SK-N-SH (cell line): Measurements from ENCODE around the gene AFMID. TPM values are rescaled to one million over a fixed set of nuclear protein-coding genes. Genes with fewer than 3 reads are reported as not detected.

Source experiments
- CTCF ChIA-PET: fragments of 300-600, 350-600 bp; formaldehyde crosslinking; extraction: SDS; loops from one replicate; lab custom pipeline; 2021; lab: Yijun Ruan, JAX
- POLR2A ChIA-PET: fragments of 350-600 bp; sonication (Branson Sonifier 250); formaldehyde crosslinking; extraction: SDS; loops from one replicate; lab custom pipeline; 2020; ENCODE audit warnings: antibody characterized with exemption, inconsistent platforms; lab: Yijun Ruan, JAX
- DNase-seq: peaks from one replicate; pipeline ENCODE4 v3.0.0; 2012
- H2AFZ ChIP-seq: fragments of 200-600 bp; sonication (generic); 2 replicates; pipeline ENCODE4 v1.8.1; 2016; ENCODE audit warnings: antibody characterized with exemption, mild to moderate bottlenecking, low read depth
- H3F3A ChIP-seq: fragments of 200-600 bp; sonication (generic); replicated peaks from 2 replicates; pipeline ENCODE3; 2016; ENCODE audit warnings: antibody characterized with exemption, mild to moderate bottlenecking; ENCODE audit not compliant: insufficient read depth
- H3K27ac ChIP-seq, 2 experiments: fragments of 200-500 bp in 1 of 2; fragments of 200-600 bp in 1 of 2; sonication (Bioruptor generic) in 1 of 2; sonication (generic), shearing (Covaris generic) in 1 of 2; 2 replicates each; pipeline versions ENCODE4 v1.5.1 to v1.6.1; 2014 to 2016; ENCODE audit warnings: low read depth in 2 of 2, inconsistent platforms in 1 of 2, low read length in 1 of 2, mild to moderate bottlenecking in 1 of 2, mixed read lengths in 1 of 2
- H3K27me3 ChIP-seq: fragments of 200-600 bp; sonication (generic), shearing (Covaris generic); 2 replicates; pipeline ENCODE4 v1.6.1; 2016; ENCODE audit warnings: mixed run types; ENCODE audit not compliant: insufficient read depth
- H3K36me3 ChIP-seq, 2 experiments: fragments of 200-500 bp in 1 of 2; fragments of 200-600 bp in 1 of 2; sonication (Bioruptor generic) in 1 of 2; sonication (generic) in 1 of 2; replicated peaks in 1 of 2; 2 replicates each; pipeline versions ENCODE3 to v1.5.1; 2014 to 2016; ENCODE audit warnings: low read length in 1 of 2, mild to moderate bottlenecking in 1 of 2; ENCODE audit not compliant: insufficient read depth in 2 of 2, control insufficient read depth in 1 of 2
- H3K4me1 ChIP-seq, 2 experiments: fragments of 200-500 bp in 1 of 2; fragments of 200-600 bp in 1 of 2; sonication (Bioruptor generic) in 1 of 2; sonication (generic), shearing (Covaris generic) in 1 of 2; 2 replicates each; pipeline versions ENCODE4 v1.5.1 to v1.6.1; 2014 to 2016; ENCODE audit warnings: low read depth in 1 of 2, low read length in 1 of 2, mixed run types in 1 of 2; ENCODE audit not compliant: insufficient read depth in 2 of 2, control insufficient read depth in 1 of 2
- H3K4me2 ChIP-seq: fragments of 200-600 bp; sonication (generic), shearing (Covaris generic); 2 replicates; pipeline ENCODE4 v1.6.1; 2017; ENCODE audit warnings: mixed run types
- H3K4me3 ChIP-seq, 2 experiments: fragments of 200-500 bp in 1 of 2; fragments of 200-600 bp in 1 of 2; sonication (Bioruptor generic) in 1 of 2; sonication (generic), shearing (Covaris generic) in 1 of 2; 2 replicates each; pipeline versions ENCODE4 v1.5.1 to v1.8.1; 2014 to 2016; ENCODE audit warnings: low read depth in 2 of 2, inconsistent platforms in 1 of 2, low read length in 1 of 2, mild to moderate bottlenecking in 1 of 2, mixed read lengths in 1 of 2, moderate library complexity in 1 of 2
- H3K79me2 ChIP-seq: fragments of 200-600 bp; sonication (generic); 2 replicates; pipeline ENCODE4 v1.8.1; 2017; ENCODE audit warnings: mild to moderate bottlenecking; ENCODE audit not compliant: insufficient read depth
- H3K9ac ChIP-seq: fragments of 200-600 bp; sonication (generic); 2 replicates; pipeline ENCODE4 v1.6.1; 2017; ENCODE audit warnings: mixed run types
- H3K9me2 ChIP-seq: fragments of 200-600 bp; sonication (generic); 2 replicates; pipeline ENCODE4 v1.6.1; 2017; ENCODE audit warnings: mixed run types
- H3K9me3 ChIP-seq: fragments of 200-600 bp; sonication (generic); 2 replicates; pipeline ENCODE4 v1.6.1; 2017; ENCODE audit warnings: mixed run types, mild to moderate bottlenecking, moderate library complexity
- H4K20me1 ChIP-seq: fragments of 200-600 bp; sonication (generic); 2 replicates; pipeline ENCODE4 v1.6.1; 2017; ENCODE audit warnings: mild to moderate bottlenecking, mixed run types; ENCODE audit not compliant: insufficient read depth
- CTCF ChIP-seq: fragments of 200-600 bp; sonication (generic); IDR thresholded peaks from 2 replicates; pipeline ENCODE4 v1.6.1; 2017; ENCODE audit warnings: antibody characterized with exemption, mild to moderate bottlenecking, moderate library complexity
- EP300 ChIP-seq, 2 experiments: IDR thresholded peaks; 2 replicates each; pipeline versions ENCODE4 v1.4.0 to v1.6.1; 2012; ENCODE audit warnings: borderline replicate concordance in 1 of 2, low read depth in 1 of 2, low read length in 1 of 2
- POLR2AphosphoS5 ChIP-seq: IDR thresholded peaks from 2 replicates; pipeline ENCODE4 v1.6.1; 2012; ENCODE audit warnings: low read depth, low read length
- RAD21 ChIP-seq: IDR thresholded peaks from 2 replicates; pipeline ENCODE4 v1.6.1; 2012; ENCODE audit warnings: mild to moderate bottlenecking, low read length
- RFX5 ChIP-seq: IDR thresholded peaks from 2 replicates; pipeline ENCODE4 v1.6.1; 2012; ENCODE audit warnings: mild to moderate bottlenecking, improper control_type of control experiment, low read length
- RXRA ChIP-seq: IDR thresholded peaks from 2 replicates; pipeline ENCODE4 v1.4.0; 2012; ENCODE audit warnings: low read depth, mild to moderate bottlenecking, borderline replicate concordance
- SIN3A ChIP-seq: IDR thresholded peaks from 2 replicates; pipeline ENCODE4 v1.6.1; 2012; ENCODE audit warnings: low read depth, mild to moderate bottlenecking, low read length, moderate library complexity, borderline replicate concordance
- TCF12 ChIP-seq: IDR thresholded peaks from 2 replicates; pipeline ENCODE4 v1.4.0; 2012
- WGBS: methylation state at CpG from one replicate; pipeline ENCODE4 v1.1.6; 2017; ENCODE audit warnings: low lambda C conversion rate; 5-methylcytosine and 5-hydroxymethylcytosine counted together
- polyA plus RNA-seq, 3 experiments: library from polyadenylated mRNA; depleted of rRNA; stranded (reverse); fragments of >200 nt; gene quantifications; 2 replicates each; pipeline ENCODE4 v1.2.3, GENCODE V29; 2012
- TF ChIP-seq, protein P1 (sequence below): fragments of 150-350 bp; IDR thresholded peaks from 2 replicates; pipeline ENCODE4 v1.6.1; 2016; ENCODE audit warnings: mild to moderate bottlenecking, low read depth, low read length

Gene AFMID
- polyA plus RNA-seq, 1 of the 3 experiments (the other 2 are of a cell fraction), result 44.4 TPM

GRCh38 chr17:78173097-78173715 is 14.0 kb upstream of the AFMID start:
- no peak overlapping the region for H3K4me2 ChIP-seq
- H3K36me3 ChIP-seq, result peaks cover 0 to 23% of the 10 kb centered on the region in 2 experiments
- H4K20me1 ChIP-seq, result peaks cover 14% of the 10 kb centered on the region; the same call in 1 of the 2 replicates
- H3F3A ChIP-seq, result peaks cover 13% of the 10 kb centered on the region
- TF ChIP-seq TCF12, result no peak
- no peaks in the 10 kb centered on the region for H3K9me3 ChIP-seq
- no peak overlapping the region for H3K9ac ChIP-seq
- no peaks in the 10 kb centered on the region for H3K27me3 ChIP-seq
- no peak for DNase-seq
- no peak overlapping the region; a peak in 1 of 4 replicates for H3K27ac ChIP-seq
- H2AFZ ChIP-seq, result no peak overlapping the region
- ChIA-PET CTCF (interaction anchor here (1.1 to 8.3 kb wide), 5 partner anchors 9 to 77 kb away, joined by 3 to 131 read pairs (median 5); partner anchors contain the start of genes AFMID and TK1), POLR2A (no interaction called here)
- H3K4me3 ChIP-seq, result no peak overlapping the region
- H3K4me1 ChIP-seq, result peaks cover 8 to 14% of the 10 kb centered on the region in 2 experiments; a peak in 2 of 4 replicates
- WGBS, result 92% methylated on average over 11 of the region's 11 CpGs
- no peaks in the 10 kb centered on the region for H3K79me2 ChIP-seq
- H3K9me2 ChIP-seq, result no peaks in the 10 kb centered on the region

DNA sequence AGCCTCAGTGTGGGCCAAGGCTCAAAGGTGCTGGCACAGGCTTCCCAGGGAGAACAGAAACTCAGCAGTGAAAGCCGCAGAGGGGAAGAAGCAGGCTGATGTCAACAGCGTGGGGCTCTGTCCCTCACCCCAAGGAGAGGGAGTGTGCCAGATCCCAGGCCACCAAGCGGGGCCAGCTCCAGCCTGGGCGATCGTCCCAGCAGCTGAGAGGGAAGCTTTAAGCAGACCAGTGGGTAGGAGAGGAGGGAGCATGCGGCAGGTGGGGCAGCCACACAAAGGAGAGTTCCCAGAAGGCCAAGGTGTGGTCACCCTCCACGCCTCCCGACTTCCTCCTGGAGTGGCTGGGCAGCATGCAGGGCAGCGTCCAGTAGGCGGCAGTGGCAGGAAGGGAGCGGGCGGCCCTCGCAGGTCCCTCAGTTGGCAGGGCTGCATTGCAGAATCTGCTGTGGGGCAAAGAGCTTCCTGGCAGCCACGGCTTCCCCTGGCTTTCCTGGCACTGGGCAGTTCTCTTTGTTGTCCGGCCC is 12.8 kb upstream of the AFMID start:
- 92% methylated on average over 14 of the region's 15 CpGs for WGBS
- no peak for DNase-seq
- CTCF ChIA-PET, result interaction anchor here (0.5 to 8.3 kb wide), 15 partner anchors 10 to 248 kb away, joined by 3 to 131 read pairs (median 5); partner anchors contain the start of genes AFMID and TK1
- Histone ChIP-seq H3K4me1 (peaks cover 8 to 11% of the 10 kb centered on the region in 2 experiments; a peak in 2 of 4 replicates), H3K9me2 (no peaks in the 10 kb centered on the region)
- TF ChIP-seq SIN3A, result no peak
- no peak for TF ChIP-seq EP300 (IDR thresholded peaks at IDR 0.05; ENCODE audit: borderline replicate concordance in 1 of 2, low read depth in 1 of 2, low read length in 1 of 2)
- 0 out of 2 replicates have a peak, but pooled peaks have one; percentile 7 for TF ChIP-seq POLR2AphosphoS5
- no peak for TF ChIP-seq RXRA
- TF ChIP-seq, all 33 proteins: peak for 1
- Histone ChIP-seq H3K9me3 (no peaks in the 10 kb centered on the region), H3K36me3 (peaks cover 0 to 23% of the 10 kb centered on the region in 2 experiments), H3K9ac (no peak overlapping the region), H3K79me2 (no peaks in the 10 kb centered on the region), H3K4me2 (no peak overlapping the region), H3K27ac (no peak overlapping the region; a peak in 1 of 4 replicates), H3K4me3 (no peak overlapping the region), H3F3A (peaks cover 13% of the 10 kb centered on the region), H2AFZ (no peak overlapping the region), H3K27me3 (no peaks in the 10 kb centered on the region), H4K20me1 (peaks cover 14% of the 10 kb centered on the region; the same call in 1 of the 2 replicates)
- POLR2A ChIA-PET, result interaction anchor here (0.8 to 1.2 kb wide), 4 partner anchors 10 to 134 kb away, joined by 3 to 5 read pairs (median 3); partner anchors contain the start of genes AFMID and TK1

- no peak overlapping the region for H3K4me2 ChIP-seq
- POLR2A ChIA-PET, result interaction anchor here (0.8 to 1.4 kb wide), 5 partner anchors 9 to 134 kb away, joined by 3 to 5 read pairs (median 3); partner anchors contain the start of genes AFMID and TK1
- peaks cover 0 to 23% of the 10 kb centered on the region in 2 experiments for H3K36me3 ChIP-seq
- peaks cover 5 to 8% of the 10 kb centered on the region in 2 experiments; a peak in 2 of 4 replicates for H3K4me1 ChIP-seq
- H3F3A ChIP-seq, result peaks cover 8% of the 10 kb centered on the region
- H3K9ac ChIP-seq, result no peak overlapping the region
- no peaks in the 10 kb centered on the region for H3K27me3 ChIP-seq
- H4K20me1 ChIP-seq, result peaks cover 8% of the 10 kb centered on the region; the same call in 1 of the 2 replicates
- H2AFZ ChIP-seq, result no peak overlapping the region
- WGBS, result 95% methylated on average over 26 of the region's 28 CpGs
- H3K9me3 ChIP-seq, result no peaks in the 10 kb centered on the region
- no peaks in the 10 kb centered on the region for H3K79me2 ChIP-seq
- no peaks in the 10 kb centered on the region for H3K9me2 ChIP-seq
- no peak for DNase-seq
- H3K4me3 ChIP-seq, result no peak overlapping the region
- no peak overlapping the region; a peak in 1 of 4 replicates for H3K27ac ChIP-seq
- CTCF ChIA-PET, result interaction anchor here (0.5 to 8.3 kb wide), 18 partner anchors 11 to 247 kb away, joined by 3 to 131 read pairs (median 10); partner anchors contain the start of genes AFMID and TK1
- TF ChIP-seq, protein P1, sequence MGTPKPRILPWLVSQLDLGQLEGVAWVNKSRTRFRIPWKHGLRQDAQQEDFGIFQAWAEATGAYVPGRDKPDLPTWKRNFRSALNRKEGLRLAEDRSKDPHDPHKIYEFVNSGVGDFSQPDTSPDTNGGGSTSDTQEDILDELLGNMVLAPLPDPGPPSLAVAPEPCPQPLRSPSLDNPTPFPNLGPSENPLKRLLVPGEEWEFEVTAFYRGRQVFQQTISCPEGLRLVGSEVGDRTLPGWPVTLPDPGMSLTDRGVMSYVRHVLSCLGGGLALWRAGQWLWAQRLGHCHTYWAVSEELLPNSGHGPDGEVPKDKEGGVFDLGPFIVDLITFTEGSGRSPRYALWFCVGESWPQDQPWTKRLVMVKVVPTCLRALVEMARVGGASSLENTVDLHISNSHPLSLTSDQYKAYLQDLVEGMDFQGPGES, result no peak
- TF ChIP-seq RAD21, result 0 out of 2 replicates have a peak, but pooled peaks have one; percentile 6
- TF ChIP-seq RFX5, result no peak
- TF ChIP-seq CTCF, result no peak
- TF ChIP-seq, all 33 proteins: peak for 1
Observed at GRCh38 chr17:78174870-78175642, 12.1 kb upstream of the AFMID start.
